IPS DF 6.9 (cell line): Measurements from ENCODE around the gene TCTN1.
"Not testable (repeated sequence)": the region's sequence is repeated elsewhere in the genome, so short reads cannot be mapped to it uniquely, and the experiment has no call there.

Source experiments
- DNase-seq: peaks from one replicate; pipeline ENCODE4 v3.0.0-alpha.2; 2013; ENCODE audit warnings: low read depth, low spot score
- H3K27ac ChIP-seq: one replicate; pipeline ENCODE4 v1.5.1; 2013; ENCODE audit warnings: low read length, control low read depth
- H3K27me3 ChIP-seq: 2 replicates; pipeline ENCODE4 v1.6.1; 2013; ENCODE audit warnings: mild to moderate bottlenecking, low read length; ENCODE audit not compliant: control insufficient read depth, insufficient read depth
- H3K36me3 ChIP-seq: 2 replicates; pipeline ENCODE4 v1.6.1; 2013; ENCODE audit warnings: low read length; ENCODE audit not compliant: control insufficient read depth, insufficient read depth
- H3K4me1 ChIP-seq: 2 replicates; pipeline ENCODE4 v1.6.1; 2013; ENCODE audit warnings: low read length; ENCODE audit not compliant: control insufficient read depth, insufficient read depth
- H3K4me3 ChIP-seq: 2 replicates; pipeline ENCODE4 v1.5.1; 2013; ENCODE audit warnings: mild to moderate bottlenecking, low read length
- H3K9me3 ChIP-seq: 2 replicates; pipeline ENCODE4 v1.6.1; 2013; ENCODE audit warnings: low read length, inconsistent platforms; ENCODE audit not compliant: control insufficient read depth, insufficient read depth
- WGBS: extraction: QIAGEN DNeasy Blood & Tissue Kit; methylation state at CpG from one replicate; pipeline ENCODE4 v1.1.7; 2013; ENCODE audit warnings: mixed read lengths, missing lambda C conversion rate; ENCODE audit not compliant: insufficient read length, insufficient coverage; 5-methylcytosine and 5-hydroxymethylcytosine counted together

The TCTN1 gene

GRCh38 chr12:110576504-110576903, 37.4 kb upstream of the TCTN1 start:
- H3K36me3 ChIP-seq: no peaks in the 10 kb centered on the region
- H3K27ac ChIP-seq: no peak overlapping the region
- H3K4me1 ChIP-seq: peaks cover 6% of the 10 kb centered on the region
- no peak for DNase-seq
- H3K9me3 ChIP-seq: no peaks in the 10 kb centered on the region
- H3K27me3 ChIP-seq: no peaks in the 10 kb centered on the region
- no CpG with 5 or more reads among the region's 2 CpGs for WGBS
- no peak overlapping the region for H3K4me3 ChIP-seq

DNA sequence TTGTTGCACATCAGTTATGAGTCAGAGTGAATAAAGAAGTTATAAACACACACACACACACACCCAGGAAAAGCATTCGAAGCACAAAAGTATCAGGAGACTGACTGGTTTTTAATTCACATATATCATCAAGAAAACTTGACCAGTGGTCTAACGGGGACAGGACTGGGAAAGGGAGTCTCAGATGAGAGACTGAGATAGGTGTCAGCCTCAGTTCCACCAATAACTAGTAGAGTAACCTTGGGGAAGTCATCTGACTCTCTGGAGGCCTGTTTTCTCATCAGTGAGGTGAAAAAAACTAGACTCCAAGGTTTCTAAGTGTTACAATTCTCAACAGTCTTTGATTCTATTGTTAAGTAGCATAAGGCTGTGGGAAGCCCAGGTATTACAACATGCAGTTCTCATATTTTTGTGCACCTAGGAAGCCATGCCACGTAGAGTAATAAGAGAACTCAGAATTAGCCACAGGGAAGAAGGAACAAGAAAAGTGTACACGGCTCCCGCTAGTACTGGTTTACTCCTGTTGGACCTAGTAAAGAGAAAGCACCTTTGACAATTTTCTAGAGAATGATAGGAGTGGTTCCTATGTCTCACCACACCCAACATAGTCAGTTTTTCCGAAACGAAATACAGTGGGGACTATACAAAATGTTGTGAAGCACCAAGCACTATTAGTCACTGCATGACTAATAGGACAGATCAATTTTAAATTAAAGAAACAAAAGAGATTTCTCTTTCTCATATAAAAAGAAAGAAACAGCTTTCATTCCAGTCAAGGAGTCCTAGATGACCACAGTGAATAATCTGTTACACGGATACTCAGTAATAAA, 35.9 kb upstream of the TCTN1 start:
- no CpG with 5 or more reads among the region's 8 CpGs for WGBS
- Histone ChIP-seq H3K4me3 (no peak overlapping the region), H3K27me3 (no peaks in the 10 kb centered on the region), H3K9me3 (no peaks in the 10 kb centered on the region), H3K4me1 (peaks cover 6% of the 10 kb centered on the region), H3K27ac (no peak overlapping the region), H3K36me3 (no peaks in the 10 kb centered on the region)
- no peak for DNase-seq

- no peak for DNase-seq
- no CpG with 5 or more reads among the region's 13 CpGs for WGBS
- no peaks in the 10 kb centered on the region for H3K9me3 ChIP-seq
- H3K27me3 ChIP-seq: no peaks in the 10 kb centered on the region
- no peaks in the 10 kb centered on the region for H3K36me3 ChIP-seq
- peaks cover 6% of the 10 kb centered on the region for H3K4me1 ChIP-seq
- H3K4me3 ChIP-seq: no peak overlapping the region
- H3K27ac ChIP-seq: no peak overlapping the region
Observed at GRCh38 chr12:110578694-110579534, 35.0 kb upstream of the TCTN1 start.

- Histone ChIP-seq H3K27ac (no peak overlapping the region), H3K9me3 (no peaks in the 10 kb centered on the region), H3K4me1 (peaks cover 6% of the 10 kb centered on the region), H3K27me3 (no peaks in the 10 kb centered on the region), H3K36me3 (no peaks in the 10 kb centered on the region), H3K4me3 (no peak overlapping the region)
- DNase-seq: no peak
- no CpG with 5 or more reads among the region's 18 CpGs for WGBS
Observed at GRCh38 chr12:110579535-110580253, 34.2 kb upstream of the TCTN1 start.

DNA sequence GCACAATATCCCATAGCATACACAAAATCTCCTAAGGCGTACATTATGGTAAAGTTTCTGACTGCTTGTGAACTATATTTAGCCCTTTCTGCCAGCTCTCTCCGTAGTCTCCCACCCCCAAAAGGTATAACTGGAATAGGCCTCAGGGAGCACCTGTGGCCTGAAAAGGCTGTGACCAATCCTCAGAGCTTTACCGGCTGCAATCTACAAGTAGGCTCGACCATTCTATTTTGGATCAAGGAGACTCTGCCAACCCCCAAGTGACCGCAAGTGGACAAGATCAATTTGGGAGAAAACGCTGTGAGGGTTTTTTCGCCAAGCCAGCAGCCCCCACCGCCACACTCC, 32.0 kb upstream of the TCTN1 start:
- Histone ChIP-seq H3K36me3 (no peaks in the 10 kb centered on the region), H3K27me3 (no peaks in the 10 kb centered on the region), H3K4me1 (peaks cover 6% of the 10 kb centered on the region), H3K27ac (no peak overlapping the region), H3K4me3 (peak overlapping the region; percentile 85), H3K9me3 (no peaks in the 10 kb centered on the region)
- no CpG with 5 or more reads among the region's 8 CpGs for WGBS
- DNase-seq: no peak

DNA sequence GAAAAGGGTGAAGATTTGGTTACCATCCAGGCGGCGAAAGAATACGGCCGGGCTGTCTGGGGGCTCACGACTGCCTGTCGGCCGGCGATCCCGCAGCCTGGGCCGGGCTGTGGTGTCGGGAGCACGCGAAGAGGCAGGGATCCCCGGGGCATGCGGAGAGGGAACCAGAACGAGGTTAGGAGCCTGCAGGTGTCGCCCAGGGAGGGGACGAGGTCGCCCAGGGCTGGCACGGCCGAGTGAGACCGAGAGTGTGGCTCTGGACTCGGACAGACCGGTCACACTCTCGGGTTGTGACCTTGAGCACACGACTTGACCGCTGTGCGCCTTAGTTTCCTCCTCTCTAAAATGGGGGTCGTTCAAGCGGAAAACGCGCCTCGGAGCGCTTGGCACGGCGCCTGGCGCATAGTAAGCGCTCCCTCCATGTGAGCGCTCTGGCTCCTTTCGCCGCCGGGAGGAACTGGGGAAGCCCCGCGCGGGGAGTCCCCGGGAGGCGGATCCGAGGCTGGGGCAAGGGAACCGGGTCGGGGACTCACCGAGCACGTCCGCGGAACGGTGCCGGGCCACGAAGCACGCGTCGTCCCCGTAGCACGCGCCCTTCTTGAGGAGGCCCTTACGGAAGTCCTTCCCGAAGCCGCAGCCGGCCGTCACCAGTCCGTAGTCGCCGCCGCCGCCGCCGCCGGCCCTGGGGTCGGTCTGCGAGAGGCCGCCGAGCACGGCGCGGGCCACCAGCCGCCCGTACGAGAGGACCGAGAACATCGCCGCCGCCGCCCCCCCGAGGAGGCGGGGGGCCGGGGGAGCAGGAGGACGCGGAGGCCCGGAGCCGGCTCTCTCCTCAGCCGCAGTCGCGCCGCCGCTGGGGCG, 31.4 kb upstream of the TCTN1 start:
- Histone ChIP-seq H3K9me3 (no peaks in the 10 kb centered on the region), H3K4me3 (peak overlapping the region; percentile 85), H3K27me3 (no peaks in the 10 kb centered on the region), H3K27ac (no peak overlapping the region), H3K36me3 (no peaks in the 10 kb centered on the region), H3K4me1 (peaks cover 6% of the 10 kb centered on the region)
- WGBS: no CpG with 5 or more reads among the region's 104 CpGs
- no peak for DNase-seq

- Histone ChIP-seq H3K36me3 (no peaks in the 10 kb centered on the region), H3K4me3 (peak within 1 kb of the TSS; percentile 85), H3K9me3 (no peaks in the 10 kb centered on the region), H3K4me1 (peaks cover 6% of the 10 kb centered on the region), H3K27ac (no peak within 1 kb of the TSS), H3K27me3 (no peaks in the 10 kb centered on the region)
- no CpG with 5 or more reads among the region's 52 CpGs for WGBS
- DNase-seq: peak; percentile 98
Observed at GRCh38 chr12:110583137-110584059, 30.5 kb upstream of the TCTN1 start, which contains the start of gene PPTC7. Gene PPTC7, minus strand, starts transcription at chr12:110583318. Its CDS starts 287 bp downstream, at chr12:110583031.

DNA sequence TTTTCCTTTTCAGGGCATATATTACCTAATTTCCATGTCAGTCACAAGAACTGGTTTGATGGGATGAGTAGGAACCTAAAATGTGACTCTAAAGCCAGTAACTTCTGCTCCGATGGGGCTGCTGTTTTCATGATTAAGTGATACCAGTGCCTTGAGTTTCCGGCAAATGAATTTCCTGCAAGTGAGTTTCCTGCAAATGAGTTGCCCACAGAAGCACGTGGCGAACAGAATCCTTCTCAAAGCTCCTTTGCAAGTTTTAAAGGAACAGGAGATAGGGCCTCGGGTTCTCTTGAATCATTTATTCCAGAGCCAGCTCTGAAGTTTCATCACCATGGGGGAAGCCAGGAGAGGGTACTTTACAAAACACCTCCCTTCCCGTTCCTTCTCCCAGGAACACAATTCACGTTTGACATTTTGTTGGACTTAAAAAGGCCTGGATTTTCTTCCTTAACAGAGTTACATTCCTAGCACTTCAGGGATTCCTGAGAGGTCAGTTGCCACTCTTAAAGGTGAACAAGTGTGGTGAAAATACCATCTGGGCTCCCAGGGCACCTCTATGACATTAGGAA, 28.6 kb upstream of the TCTN1 start:
- DNase-seq: no peak
- Histone ChIP-seq H3K9me3 (no peaks in the 10 kb centered on the region), H3K4me3 (no peak overlapping the region), H3K36me3 (no peaks in the 10 kb centered on the region), H3K4me1 (no peaks in the 10 kb centered on the region), H3K27ac (no peak overlapping the region), H3K27me3 (no peaks in the 10 kb centered on the region)
- no CpG with 5 or more reads among the region's 7 CpGs for WGBS

- H3K4me3 ChIP-seq, DNase-seq, H3K27me3 ChIP-seq, H3K4me1 ChIP-seq, H3K9me3 ChIP-seq, H3K27ac ChIP-seq, H3K36me3 ChIP-seq: not testable (repeated sequence)
- WGBS: no CpG with 5 or more reads among the region's 2 CpGs
Observed at GRCh38 chr12:110587102-110587501, 26.8 kb upstream of the TCTN1 start.
